Chondrocyte (in vitro differentiated cells): ENCODE results near the gene OPTC. TPM values are rescaled to one million over a fixed set of nuclear protein-coding genes. Genes with fewer than 3 reads are reported as not detected.

ENCODE experiments used
- DNase-seq: peaks from one replicate; pipeline ENCODE4 v3.0.0; 2021; ENCODE audit warnings: mixed read lengths, low spot score
- H3K27ac Mint-ChIP-seq: one replicate; pipeline ENCODE4 v1.8.0; 2021; ENCODE audit warnings: mild to moderate bottlenecking, moderate library complexity, mixed read lengths; ENCODE audit not compliant: unreplicated experiment
- H3K27me3 Mint-ChIP-seq: 2 replicates; pipeline ENCODE4 v1.8.0; 2021; ENCODE audit warnings: low read depth, mixed read lengths
- H3K36me3 Mint-ChIP-seq: 2 replicates; pipeline ENCODE4 v1.8.0; 2021; ENCODE audit warnings: low read depth, mixed read lengths
- H3K4me1 Mint-ChIP-seq: 2 replicates; pipeline ENCODE4 v1.8.0; 2021; ENCODE audit warnings: low read depth, mild to moderate bottlenecking, mixed read lengths
- H3K4me3 Mint-ChIP-seq: one replicate; pipeline ENCODE4 v1.8.0; 2021; ENCODE audit warnings: mild to moderate bottlenecking, moderate library complexity, mixed read lengths; ENCODE audit not compliant: unreplicated experiment
- H3K9me3 Mint-ChIP-seq: 2 replicates; pipeline ENCODE4 v1.8.0; 2021; ENCODE audit warnings: low read depth, mixed read lengths
- total RNA-seq: library from RNA; stranded (reverse); gene quantifications from 3 replicates; pipeline ENCODE4 v1.2.1, GENCODE V29; 2021
- TF ChIP-seq, protein P1 (sequence below): fragments of 200-600 bp; sonication (generic); IDR thresholded peaks from 2 replicates; pipeline ENCODE4 v1.5.0; 2021; ENCODE audit warnings: antibody characterized with exemption, mild to moderate bottlenecking, moderate library complexity

Gene OPTC
- total RNA-seq, 1 donor from 2014 or later, result not detected

DNA sequence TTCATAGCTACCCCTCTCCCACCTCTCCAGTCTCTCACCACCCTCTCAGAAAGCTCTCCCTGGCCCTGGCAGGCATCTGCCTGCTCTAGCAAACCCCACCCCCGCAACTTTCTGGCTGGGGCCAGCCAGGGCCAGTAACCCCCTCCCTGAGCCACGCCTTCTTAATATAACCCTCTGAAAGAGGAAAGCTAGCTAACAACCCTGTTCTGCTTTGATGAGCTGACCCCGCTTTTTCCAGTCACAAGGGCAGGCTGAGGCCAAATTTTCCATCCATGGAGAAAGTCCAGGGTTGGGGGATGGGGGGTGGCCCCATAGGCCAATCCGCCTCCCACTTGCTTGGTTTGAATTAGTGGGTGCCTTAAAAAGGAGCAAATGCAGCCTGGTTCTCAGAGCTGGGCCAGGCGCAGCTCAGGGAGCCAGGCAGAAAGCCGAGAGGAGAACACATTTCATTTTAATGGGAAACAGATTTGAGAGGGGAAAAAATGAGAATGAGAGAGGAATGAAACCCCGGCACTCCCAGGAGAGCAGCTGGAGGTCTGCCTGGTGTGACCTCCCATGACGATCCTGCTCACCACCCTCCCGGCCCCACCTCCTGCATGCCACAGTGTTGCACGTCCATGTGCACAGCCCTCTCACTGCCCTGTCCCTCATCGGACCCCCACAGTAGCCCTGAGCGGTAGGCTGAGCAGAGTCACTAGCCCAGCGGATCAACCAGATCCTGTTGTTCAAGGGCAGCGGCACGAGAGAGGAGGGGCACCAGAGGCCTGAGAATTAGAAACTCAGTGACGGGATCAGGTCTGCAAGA, 62.3 kb downstream of the OPTC start:
- no peak for DNase-seq
- H3K9me3 Mint-ChIP-seq, result no peaks in the 10 kb centered on the region
- H3K27ac Mint-ChIP-seq, result peak overlapping the region; percentile 97
- peaks cover 57% of the 10 kb centered on the region for H3K4me1 Mint-ChIP-seq
- no peaks in the 10 kb centered on the region for H3K36me3 Mint-ChIP-seq
- H3K4me3 Mint-ChIP-seq, result peak overlapping the region; percentile 44
- TF ChIP-seq, protein P1, sequence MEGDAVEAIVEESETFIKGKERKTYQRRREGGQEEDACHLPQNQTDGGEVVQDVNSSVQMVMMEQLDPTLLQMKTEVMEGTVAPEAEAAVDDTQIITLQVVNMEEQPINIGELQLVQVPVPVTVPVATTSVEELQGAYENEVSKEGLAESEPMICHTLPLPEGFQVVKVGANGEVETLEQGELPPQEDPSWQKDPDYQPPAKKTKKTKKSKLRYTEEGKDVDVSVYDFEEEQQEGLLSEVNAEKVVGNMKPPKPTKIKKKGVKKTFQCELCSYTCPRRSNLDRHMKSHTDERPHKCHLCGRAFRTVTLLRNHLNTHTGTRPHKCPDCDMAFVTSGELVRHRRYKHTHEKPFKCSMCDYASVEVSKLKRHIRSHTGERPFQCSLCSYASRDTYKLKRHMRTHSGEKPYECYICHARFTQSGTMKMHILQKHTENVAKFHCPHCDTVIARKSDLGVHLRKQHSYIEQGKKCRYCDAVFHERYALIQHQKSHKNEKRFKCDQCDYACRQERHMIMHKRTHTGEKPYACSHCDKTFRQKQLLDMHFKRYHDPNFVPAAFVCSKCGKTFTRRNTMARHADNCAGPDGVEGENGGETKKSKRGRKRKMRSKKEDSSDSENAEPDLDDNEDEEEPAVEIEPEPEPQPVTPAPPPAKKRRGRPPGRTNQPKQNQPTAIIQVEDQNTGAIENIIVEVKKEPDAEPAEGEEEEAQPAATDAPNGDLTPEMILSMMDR, result no peak
- H3K27me3 Mint-ChIP-seq, result no peaks in the 10 kb centered on the region

DNA sequence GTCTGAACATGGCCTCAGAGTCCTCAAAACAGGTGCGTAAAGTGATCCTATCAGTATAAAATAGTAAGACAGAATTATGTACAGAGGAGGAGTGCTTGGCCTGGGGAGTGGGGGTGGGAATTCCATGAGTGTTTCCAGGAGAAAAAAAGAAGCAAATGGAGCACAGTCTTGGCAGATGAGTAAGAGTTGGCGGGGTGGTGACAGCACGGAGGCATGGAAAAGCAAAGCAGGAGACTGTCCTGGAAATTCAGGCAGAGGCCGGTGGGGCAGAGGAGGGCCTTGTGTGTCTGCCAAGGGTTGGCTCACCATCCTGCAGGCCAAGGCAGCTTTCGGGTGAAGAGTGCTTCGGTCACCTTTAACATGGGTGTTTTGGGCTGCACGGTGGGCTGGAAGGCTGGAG, 63.4 kb downstream of the OPTC start:
- Mint-ChIP-seq H3K27me3 (no peaks in the 10 kb centered on the region), H3K9me3 (no peaks in the 10 kb centered on the region), H3K4me3 (peak overlapping the region; percentile 28), H3K36me3 (no peaks in the 10 kb centered on the region), H3K27ac (peak overlapping the region; percentile 97), H3K4me1 (peaks cover 57% of the 10 kb centered on the region)
- TF ChIP-seq, protein P1, result no peak
- no peak for DNase-seq

DNA sequence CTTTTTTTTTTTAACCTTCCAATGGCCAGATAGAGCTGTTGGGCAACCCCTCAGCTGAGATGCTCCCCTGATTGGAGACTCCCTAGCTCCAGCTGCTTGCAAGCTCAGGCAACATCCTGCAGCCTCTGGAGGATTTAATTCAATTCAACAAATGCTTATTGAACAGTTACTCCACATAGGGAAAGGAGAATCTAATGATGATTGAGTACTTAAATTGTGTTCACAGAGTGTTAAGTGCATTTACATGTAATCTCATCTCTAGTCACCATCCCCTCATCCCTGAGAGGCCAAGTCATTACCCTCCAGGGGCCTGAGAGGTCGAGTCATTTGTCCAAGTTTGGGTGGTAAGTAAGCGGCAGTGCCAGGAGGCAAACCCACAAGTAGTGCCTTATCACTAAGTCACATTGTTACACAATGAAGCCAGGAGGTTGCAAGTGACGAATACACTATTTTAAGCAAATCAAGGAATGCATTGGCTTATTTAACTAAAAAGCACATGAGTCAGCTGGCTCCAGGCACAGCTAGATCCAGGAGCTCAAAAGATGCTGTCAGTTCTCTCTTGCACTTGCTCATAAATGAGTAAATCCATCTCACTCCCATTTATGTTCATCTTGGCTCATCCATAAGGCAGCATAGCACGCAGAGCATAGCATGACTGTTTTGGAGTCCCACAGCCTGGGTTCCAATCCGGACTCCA, 64.3 kb downstream of the OPTC start:
- H3K4me3 Mint-ChIP-seq, result no peak overlapping the region
- H3K27me3 Mint-ChIP-seq, result no peaks in the 10 kb centered on the region
- no peaks in the 10 kb centered on the region for H3K36me3 Mint-ChIP-seq
- no peaks in the 10 kb centered on the region for H3K9me3 Mint-ChIP-seq
- H3K27ac Mint-ChIP-seq, result peak overlapping the region; percentile 97
- no peak for DNase-seq
- TF ChIP-seq, protein P1, result no peak
- H3K4me1 Mint-ChIP-seq, result peaks cover 57% of the 10 kb centered on the region

Other genes with a start within 250 kb of the OPTC start
- gene BTG2, start 188.6 kb upstream of the OPTC start, total RNA-seq, result 33.2 to 41.3 TPM (median 39.9 TPM) in 3 replicates
- 0.47 to 0.92 TPM (median 0.85 TPM) in 3 replicates for gene FMOD, start 143.0 kb upstream of the OPTC start, total RNA-seq
- gene PRELP, start 18.3 kb upstream of the OPTC start, total RNA-seq, result 29.5 to 33.7 TPM (median 33.2 TPM) in 3 replicates
- 71.4 to 133 TPM (median 130 TPM) in 3 replicates for gene ATP2B4, start 132.7 kb downstream of the OPTC start, total RNA-seq